Activated CD4-positive, alpha-beta memory T cell treated with anti-CD3 and anti-CD28 coated beads for 36 hours (primary cell): ENCODE measurements around the gene SLC12A5. TPM values are rescaled to one million over a fixed set of nuclear protein-coding genes. Genes with fewer than 3 reads are reported as not detected.

Experiments
- CTCF ChIA-PET: fragments of 350-600 bp; sonication (Branson Sonifier 250); formaldehyde crosslinking; loops from one replicate; lab custom pipeline; 2021; ENCODE audit warnings: antibody characterized with exemption, inconsistent platforms; lab: Charles Lee
- POLR2A ChIA-PET: fragments of 350-600 bp; sonication (Branson Sonifier 250); formaldehyde crosslinking; loops from one replicate; lab custom pipeline; 2021; ENCODE audit warnings: antibody characterized with exemption; lab: Charles Lee
- DNase-seq: peaks from one replicate; pipeline ENCODE4 v3.0.0-alpha.2; 2020
- H3K27ac Mint-ChIP-seq: one replicate; pipeline ENCODE4 v1.8.0; 2021; ENCODE audit warnings: mixed read lengths
- H3K27me3 Mint-ChIP-seq: one replicate; pipeline ENCODE4 v1.8.0; 2021; ENCODE audit warnings: mixed read lengths
- H3K36me3 Mint-ChIP-seq: one replicate; pipeline ENCODE4 v1.8.0; 2021; ENCODE audit warnings: mixed read lengths
- H3K4me1 Mint-ChIP-seq: one replicate; pipeline ENCODE4 v1.8.0; 2021; ENCODE audit warnings: low read depth, mixed read lengths
- H3K4me3 Mint-ChIP-seq: one replicate; pipeline ENCODE4 v1.8.0; 2021; ENCODE audit warnings: mild to moderate bottlenecking, mixed read lengths
- H3K9me3 Mint-ChIP-seq: one replicate; pipeline ENCODE4 v1.8.0; 2021; ENCODE audit warnings: mixed read lengths
- intact Hi-C: fragments of 100-400 bp; cut with micrococcal nuclease; formaldehyde crosslinking; loops from one replicate; pipeline ENCODE4 v1.15.1; 2023
- total RNA-seq, 2 experiments: library from RNA; stranded (reverse); gene quantifications; one replicate each; pipeline ENCODE4 v1.2.3, GENCODE V29; 2021

The SLC12A5 gene
- total RNA-seq, 2 experiments from 2014 or later, result 0.97 TPM; not detected in 1

DNA sequence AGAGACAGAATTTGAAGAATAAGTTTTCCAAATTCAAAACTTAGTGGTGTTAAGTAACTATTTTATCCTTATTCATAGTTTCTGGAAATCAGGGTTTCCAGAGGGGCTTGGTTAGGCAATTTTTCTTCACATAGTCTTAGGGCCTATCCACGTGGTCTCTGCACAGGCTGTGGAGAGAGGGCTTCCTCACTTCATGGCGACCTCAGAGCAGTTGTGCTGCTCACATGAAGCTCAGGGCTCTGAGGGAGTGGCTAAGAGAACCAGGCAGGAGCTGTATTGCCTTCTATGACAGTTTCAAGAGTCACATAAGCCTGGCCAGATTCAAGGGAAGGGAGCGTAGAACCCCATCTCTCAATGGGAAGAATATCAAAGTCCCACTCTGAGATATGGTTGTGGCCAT, 75.2 kb downstream of the SLC12A5 start:
- peaks cover 51% of the 10 kb centered on the region for H3K27me3 Mint-ChIP-seq
- ChIA-PET POLR2A (no interaction called here), CTCF (interaction anchor here (0.6 kb wide), 1 partner anchor 95 kb away, joined by 3 read pairs; no protein-coding TSS in a partner anchor)
- no peaks in the 10 kb centered on the region for H3K36me3 Mint-ChIP-seq
- H3K9me3 Mint-ChIP-seq, result peaks cover 3% of the 10 kb centered on the region
- no peaks in the 10 kb centered on the region for H3K4me1 Mint-ChIP-seq
- intact Hi-C loops, result no loop called here
- DNase-seq, result no peak
- no peak overlapping the region for H3K4me3 Mint-ChIP-seq
- H3K27ac Mint-ChIP-seq, result no peak overlapping the region

- ChIA-PET POLR2A (no interaction called here), CTCF (interaction anchor here (1.0 to 1.5 kb wide), 3 partner anchors 92 to 308 kb away, joined by 3 to 4 read pairs (median 3); no protein-coding TSS in a partner anchor)
- H3K27ac Mint-ChIP-seq, result no peak overlapping the region
- H3K27me3 Mint-ChIP-seq, result peaks cover 40% of the 10 kb centered on the region
- intact Hi-C loops, result no loop called here
- no peaks in the 10 kb centered on the region for H3K36me3 Mint-ChIP-seq
- H3K9me3 Mint-ChIP-seq, result peaks cover 3% of the 10 kb centered on the region
- DNase-seq, result no peak
- H3K4me3 Mint-ChIP-seq, result no peak overlapping the region
- H3K4me1 Mint-ChIP-seq, result peaks cover 5% of the 10 kb centered on the region
Observed at GRCh38 chr20:46107061-46107460, 78.0 kb downstream of the SLC12A5 start.

- no peak for DNase-seq
- CTCF ChIA-PET, result interaction anchor here (1.5 kb wide), 1 partner anchor 94 kb away, joined by 4 read pairs; no protein-coding TSS in a partner anchor
- H3K27me3 Mint-ChIP-seq, result peaks cover 36% of the 10 kb centered on the region
- POLR2A ChIA-PET, result no interaction called here
- H3K36me3 Mint-ChIP-seq, result no peaks in the 10 kb centered on the region
- no peak overlapping the region for H3K4me3 Mint-ChIP-seq
- intact Hi-C loops, result loop anchor here (2.0 kb wide), 1 partner anchor 54 kb away; no protein-coding TSS in a partner anchor
- H3K27ac Mint-ChIP-seq, result no peak overlapping the region
- H3K4me1 Mint-ChIP-seq, result peaks cover 5% of the 10 kb centered on the region
- H3K9me3 Mint-ChIP-seq, result no peaks in the 10 kb centered on the region
Observed at GRCh38 chr20:46108435-46108841, 79.4 kb downstream of the SLC12A5 start.

- H3K27me3 Mint-ChIP-seq, result peaks cover 37% of the 10 kb centered on the region
- H3K4me3 Mint-ChIP-seq, result no peak overlapping the region
- H3K36me3 Mint-ChIP-seq, result no peaks in the 10 kb centered on the region
- DNase-seq, result no peak
- CTCF ChIA-PET, result no interaction called here
- no peak overlapping the region for H3K27ac Mint-ChIP-seq
- POLR2A ChIA-PET, result no interaction called here
- intact Hi-C loops, result loop anchor here (2.0 kb wide), 1 partner anchor 54 kb away; no protein-coding TSS in a partner anchor
- H3K9me3 Mint-ChIP-seq, result no peaks in the 10 kb centered on the region
- peaks cover 5% of the 10 kb centered on the region for H3K4me1 Mint-ChIP-seq
Observed at GRCh38 chr20:46108976-46109375, 80.0 kb downstream of the SLC12A5 start.

Other genes starting within 250 kb of the SLC12A5 start
- gene WFDC3, start 237.3 kb upstream of the SLC12A5 start, total RNA-seq, result not detected
- 10 to 100 TPM; 24.9 to 27.0 TPM for gene DNTTIP1, start 237.3 kb upstream of the SLC12A5 start, total RNA-seq
- 100 to 1,000 TPM; 192 to 196 TPM for gene UBE2C, start 216.6 kb upstream of the SLC12A5 start, total RNA-seq
- gene TNNC2, start 201.9 kb upstream of the SLC12A5 start, total RNA-seq, result not detected
- gene SNX21, start 195.4 kb upstream of the SLC12A5 start, total RNA-seq, result 1 to 10 TPM; 1.8 to 2.2 TPM
- 10 to 100 TPM; 25.5 to 29.0 TPM for gene ACOT8, start 171.8 kb upstream of the SLC12A5 start, total RNA-seq
- 1 to 10 TPM; 4.7 TPM for gene ZSWIM3, start 171.6 kb upstream of the SLC12A5 start, total RNA-seq
- 1 to 10 TPM; 7.7 to 8.1 TPM for gene ZSWIM1, start 148.0 kb upstream of the SLC12A5 start, total RNA-seq
- gene SPATA25, start 141.6 kb upstream of the SLC12A5 start, total RNA-seq, result under 1 TPM; 0.50 to 0.63 TPM
- 1 to 10 TPM; 2.3 to 2.5 TPM for gene NEURL2, start 138.0 kb upstream of the SLC12A5 start, total RNA-seq
- gene CTSA, start 137.9 kb upstream of the SLC12A5 start, total RNA-seq, result 10 to 100 TPM; 49.8 to 54.8 TPM
- 1 to 10 TPM; 9.4 to 9.5 TPM for gene PLTP, start 117.1 kb upstream of the SLC12A5 start, total RNA-seq
- 10 to 100 TPM; 29.9 to 33.0 TPM for gene PCIF1, start 94.5 kb upstream of the SLC12A5 start, total RNA-seq
- gene ZNF335, start 57.0 kb upstream of the SLC12A5 start, total RNA-seq, result 10 to 100 TPM; 24.1 to 26.0 TPM
- gene MMP9, start 20.3 kb upstream of the SLC12A5 start, total RNA-seq, result under 1 TPM; 0.10 to 0.12 TPM
- gene NCOA5, start 60.7 kb downstream of the SLC12A5 start, total RNA-seq, result 10 to 100 TPM; 13.1 to 13.7 TPM
- gene CD40, start 89.1 kb downstream of the SLC12A5 start, total RNA-seq, result 1 to 10 TPM; 3.2 to 4.0 TPM